NCI-H1694 treated with DMSO at 0.1 percent for 48 hours (cell line): ENCODE data around the gene WHAMM.
"Not testable (repeated sequence)": the region's sequence is repeated elsewhere in the genome, so short reads cannot be mapped to it uniquely, and the experiment has no call there.

Source experiments
- DNase-seq: peaks from one replicate; lab custom pipeline; 2025; lab: John Stamatoyannopoulos, UW

WHAMM gene

GRCh38 chr15:82803793-82804574, 5.4 kb upstream of the WHAMM start:
- no peak for DNase-seq

- DNase-seq: no peak
Measured at GRCh38 chr15:82804575-82804949, 4.9 kb upstream of the WHAMM start.

- no peak for DNase-seq
Measured at GRCh38 chr15:82805994-82806406, 3.4 kb upstream of the WHAMM start, which contains the start of gene FSD2. FSD2 (minus strand) TSS chr15:82806069; CDS start chr15:82787390, 18,679 bp downstream.

GRCh38 chr15:82807920-82808633, 1.4 kb upstream of the WHAMM start:
- no peak for DNase-seq

- DNase-seq: no peak
Measured at GRCh38 chr15:82808634-82809041, 790 bp upstream of the WHAMM start.

GRCh38 chr15:82810061-82810889, 847 bp downstream of the WHAMM start:
- DNase-seq: no peak

- DNase-seq: no peak
Measured at GRCh38 chr15:82810890-82811426, 1.5 kb downstream of the WHAMM start.

GRCh38 chr15:82812994-82813393, 3.6 kb downstream of the WHAMM start:
- DNase-seq: no peak

GRCh38 chr15:82820128-82820527, 10.7 kb downstream of the WHAMM start:
- no peak for DNase-seq

- not testable (repeated sequence) for DNase-seq
Measured at GRCh38 chr15:82821396-82821795, 12.0 kb downstream of the WHAMM start.

GRCh38 chr15:82821851-82822250, 12.4 kb downstream of the WHAMM start:
- not testable (repeated sequence) for DNase-seq

- DNase-seq: no peak
Measured at GRCh38 chr15:82823049-82823448, 13.6 kb downstream of the WHAMM start.

GRCh38 chr15:82828075-82828474, 18.6 kb downstream of the WHAMM start:
- no peak for DNase-seq

- no peak for DNase-seq
Measured at GRCh38 chr15:82829234-82829633, 19.8 kb downstream of the WHAMM start.

- DNase-seq: no peak
Measured at GRCh38 chr15:82830427-82831173, 21.2 kb downstream of the WHAMM start.

- DNase-seq: no peak
Measured at GRCh38 chr15:82831894-82832600, 22.6 kb downstream of the WHAMM start.

GRCh38 chr15:82832601-82833361, 23.4 kb downstream of the WHAMM start:
- no peak for DNase-seq

GRCh38 chr15:82833362-82833682, 23.9 kb downstream of the WHAMM start:
- DNase-seq: no peak

- no peak for DNase-seq
Measured at GRCh38 chr15:82835391-82835917, 26.0 kb downstream of the WHAMM start.
